GM20000 (cell line): ENCODE data around the gene ACSM3.
A peak's percentile ranks its signal among the peaks of the same experiment; 100 is the strongest.

Experiments
- DNase-seq: peaks from one replicate; pipeline ENCODE4 v3.0.0; 2012; ENCODE audit warnings: low spot score
- CTCF ChIP-seq: IDR thresholded peaks from 2 replicates; pipeline ENCODE4 v1.5.1; 2012; ENCODE audit warnings: mild to moderate bottlenecking, control low read depth; ENCODE audit errors: extremely low read depth, missing control alignments

The ACSM3 gene

GRCh38 chr16:20735490-20735889 is 28.3 kb upstream of the ACSM3 start:
- DNase-seq: no peak
- TF ChIP-seq CTCF: no peak

GRCh38 chr16:20740007-20740883 is 23.6 kb upstream of the ACSM3 start:
- no peak for DNase-seq
- TF ChIP-seq CTCF: no peak

- DNase-seq: peak; percentile 88
- no peak for TF ChIP-seq CTCF
Measured at GRCh38 chr16:20740901-20741521, 22.8 kb upstream of the ACSM3 start.

GRCh38 chr16:20741554-20742285 is 22.1 kb upstream of the ACSM3 start, which contains the start of gene THUMPD1:
TSS of gene THUMPD1 (minus strand) at chr16:20741818. CDS start at chr16:20741739, 79 bp downstream.
- peak; percentile 93 for DNase-seq
- TF ChIP-seq CTCF: no peak

GRCh38 chr16:20743591-20743990 is 20.2 kb upstream of the ACSM3 start:
- no peak for TF ChIP-seq CTCF
- DNase-seq: no peak

GRCh38 chr16:20744922-20745440 is 18.8 kb upstream of the ACSM3 start:
- no peak for DNase-seq
- TF ChIP-seq CTCF: no peak

GRCh38 chr16:20746461-20746860 is 17.4 kb upstream of the ACSM3 start:
- DNase-seq: no peak
- no peak for TF ChIP-seq CTCF
